Measurements from ENCODE around the gene TOP3A. TPM values are rescaled to one million over a fixed set of nuclear protein-coding genes. Genes with fewer than 3 reads are reported as not detected.

Gene TOP3A
- total and polyA plus RNA-seq, 2 of the 13 experiments (the other 11 are each of a cell fraction or from before 2014, with no cell fraction given), result 16.9 to 36.8 TPM

DNA sequence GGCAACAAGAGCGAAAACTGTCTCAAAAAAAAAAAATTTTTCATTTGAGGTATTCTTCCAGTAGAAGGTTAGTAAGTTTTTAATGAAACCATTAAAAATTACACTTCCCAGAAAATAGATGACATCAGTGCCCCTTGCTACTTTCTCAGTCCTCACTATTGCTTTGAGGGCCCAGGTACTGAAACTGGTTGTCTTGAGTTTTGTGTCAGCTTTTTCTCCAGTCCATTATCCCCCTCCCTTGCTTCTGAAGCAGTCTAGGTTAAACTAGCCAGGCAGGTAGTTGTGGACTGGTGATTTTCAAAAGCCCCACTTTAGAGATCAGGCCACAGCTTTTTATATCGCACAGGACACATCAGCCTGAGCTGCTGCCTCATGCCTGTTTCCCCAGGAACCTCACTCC lies 11.2 kb upstream of the TOP3A start:
- POLR2A ChIA-PET, result no interaction called here
- TF ChIP-seq KDM1A (CRISPR knock-in tag; IDR thresholded peaks at IDR 0.05), result no peak
- no peak for TF ChIP-seq TFAP4 (IDR thresholded peaks at IDR 0.05; ENCODE audit: borderline replicate concordance, low read depth)
- TF ChIP-seq ZNF709 (CRISPR knock-in tag; IDR thresholded peaks at IDR 0.05), result no peak
- TF ChIP-seq, protein P1, sequence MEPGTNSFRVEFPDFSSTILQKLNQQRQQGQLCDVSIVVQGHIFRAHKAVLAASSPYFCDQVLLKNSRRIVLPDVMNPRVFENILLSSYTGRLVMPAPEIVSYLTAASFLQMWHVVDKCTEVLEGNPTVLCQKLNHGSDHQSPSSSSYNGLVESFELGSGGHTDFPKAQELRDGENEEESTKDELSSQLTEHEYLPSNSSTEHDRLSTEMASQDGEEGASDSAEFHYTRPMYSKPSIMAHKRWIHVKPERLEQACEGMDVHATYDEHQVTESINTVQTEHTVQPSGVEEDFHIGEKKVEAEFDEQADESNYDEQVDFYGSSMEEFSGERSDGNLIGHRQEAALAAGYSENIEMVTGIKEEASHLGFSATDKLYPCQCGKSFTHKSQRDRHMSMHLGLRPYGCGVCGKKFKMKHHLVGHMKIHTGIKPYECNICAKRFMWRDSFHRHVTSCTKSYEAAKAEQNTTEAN (CRISPR knock-in tag; conservative IDR thresholded peaks at IDR 0.05), result no peak
- TF ChIP-seq ZFX (CRISPR knock-in tag; IDR thresholded peaks at IDR 0.05; ENCODE audit: low read depth), result no peak
- TF ChIP-seq DPF2 (CRISPR knock-in tag; IDR thresholded peaks at IDR 0.05; ENCODE audit: borderline replicate concordance, low read depth), result no peak
- no peak for TF ChIP-seq ZNF12 (CRISPR knock-in tag; IDR thresholded peaks at IDR 0.05)
- no peak for TF ChIP-seq ZNF251 (CRISPR knock-in tag; IDR thresholded peaks at IDR 0.05)
- no peak for TF ChIP-seq RBFOX2 (IDR thresholded peaks at IDR 0.05; ENCODE audit: low read depth, low read length)
- TF ChIP-seq IKZF4 (CRISPR knock-in tag; IDR thresholded peaks at IDR 0.05; ENCODE audit: borderline replicate concordance, low read depth, not compliant biosample characterization), result no peak
- no peak for TF ChIP-seq ZNF768 (CRISPR knock-in tag; IDR thresholded peaks at IDR 0.05)
- TF ChIP-seq DDIT3 (CRISPR knock-in tag; IDR thresholded peaks at IDR 0.05), result no peak
- TF ChIP-seq HNF4G (IDR thresholded peaks at IDR 0.05; ENCODE audit: borderline replicate concordance, low read depth, low read length), result no peak
- no peak for TF ChIP-seq HNF4G (CRISPR knock-in tag; IDR thresholded peaks at IDR 0.05; ENCODE audit: borderline replicate concordance, low read depth)
- no peak for TF ChIP-seq ZBTB4 (CRISPR knock-in tag; IDR thresholded peaks at IDR 0.05; ENCODE audit: borderline replicate concordance)
- TF ChIP-seq HES4 (CRISPR knock-in tag; IDR thresholded peaks at IDR 0.05; ENCODE audit: borderline replicate concordance), result no peak
- Histone ChIP-seq H3K4me1 (ENCODE audit: insufficient read depth, low read length) (peaks cover under 1% of the 10 kb centered on the region; the same call in 1 of the 2 replicates), H3K36me3 (replicated peaks in 1 of 2; ENCODE audit: control insufficient read depth in 1 of 2, insufficient read depth in 2 of 2, low read length in 2 of 2) (peaks cover 33 to 67% of the 10 kb centered on the region in 2 experiments), H3K9me3 (ENCODE audit: low read length) (no peaks in the 10 kb centered on the region), H3K27ac (ENCODE audit: extremely low read length, insufficient read depth, low read length) (no peak overlapping the region), H3K9ac (ENCODE audit: insufficient read depth, low read depth, low read length) (no peak overlapping the region), H2AFZ (ENCODE audit: low read length) (no peak overlapping the region), H3K4me3 (replicated peaks in 1 of 3; ENCODE audit: insufficient read depth in 1 of 3, low read depth in 2 of 3, low read length in 3 of 3) (no peak overlapping the region), H4K20me1 (ENCODE audit: insufficient read depth, low read length) (no peaks in the 10 kb centered on the region), H3K79me2 (ENCODE audit: insufficient read depth, low read length) (no peaks in the 10 kb centered on the region), H3K27me3 (ENCODE audit: control insufficient read depth in 1 of 2, insufficient read depth in 2 of 2, low read length in 2 of 2) (no peaks in the 10 kb centered on the region), H3K4me2 (ENCODE audit: low read depth, low read length) (no peak overlapping the region)
- FAIRE-seq (no peak), ATAC-seq (no peak), DNase-seq (ENCODE audit: low spot score) (no peak)
- in situ Hi-C loops (cut with HindIII; ENCODE audit: extremely low pct_ligation_motif_present, low pct_unique_long_range_greater_than_20kb) (no loop called here), intact Hi-C loops (cut with micrococcal nuclease; ENCODE audit: unreplicated experiment) (no loop called here)
- CTCF ChIA-PET (ENCODE audit: low intra/inter-chr PET ratio, low total read pairs), result no interaction called here
- no TSS peak for BruUV-seq (replicated peaks)
- WGBS (ENCODE audit: low lambda C conversion rate), result 98% methylated on average over 2 of the region's 2 CpGs

Data from HepG2 (cell line).